Body of pancreas (tissue), 4 donors: ENCODE results near the gene KHNYN.

Experiments
- CTCF ChIP-seq, 7 experiments: fragments of 450-650 bp in 4 of 7; fragments of 200-600 bp in 3 of 7; sonication (generic) in 3 of 7; IDR thresholded peaks; one replicate each; pipeline ENCODE4 v1.5.1; 2016 to 2019; ENCODE audit warnings: antibody characterized with exemption in 7 of 7
- POLR2A ChIP-seq, 3 donors: fragments of 450-650 bp; IDR thresholded peaks; one replicate each; pipeline ENCODE4 v1.6.1; 2016; ENCODE audit warnings: antibody characterized with exemption in 3 of 3, mild to moderate bottlenecking in 2 of 3

- TF ChIP-seq CTCF (IDR thresholded peaks at IDR 0.05) (peak; percentile 22 to 74 (median 62)), POLR2A (IDR thresholded peaks at IDR 0.05) (no peak)
Observed at GRCh38 chr14:24411443-24412389, 18.0 kb upstream of the KHNYN start.
